Panc1 (cell line): ENCODE measurements around the gene RRAS2.

Source experiments
- CTCF ChIP-seq: fragments of 450-650 bp; IDR thresholded peaks from 2 replicates; pipeline ENCODE4 v1.5.1; 2017; ENCODE audit warnings: mild to moderate bottlenecking
- POLR2AphosphoS5 ChIP-seq: IDR thresholded peaks from 2 replicates; pipeline ENCODE4 v1.6.1; 2012; ENCODE audit warnings: mild to moderate bottlenecking, low read depth, low read length, moderate library complexity
- REST ChIP-seq, 2 experiments: IDR thresholded peaks; 2 replicates each; pipeline ENCODE4 v1.6.1; 2011 to 2012; ENCODE audit warnings: low read depth in 2 of 2, control low read depth in 1 of 2, low read length in 1 of 2, mild to moderate bottlenecking in 1 of 2, moderate library complexity in 1 of 2; ENCODE audit not compliant: insufficient read depth in 1 of 2
- SIN3A ChIP-seq: IDR thresholded peaks from 2 replicates; pipeline ENCODE4 v1.6.1; 2012; ENCODE audit warnings: low read depth, mild to moderate bottlenecking, low read length, moderate library complexity, borderline replicate concordance; ENCODE audit not compliant: insufficient read depth
- TCF7L2 ChIP-seq: IDR thresholded peaks from 2 replicates; pipeline ENCODE4 v1.6.1; 2011; ENCODE audit warnings: mild to moderate bottlenecking, low read depth, low read length, inconsistent platforms

DNA sequence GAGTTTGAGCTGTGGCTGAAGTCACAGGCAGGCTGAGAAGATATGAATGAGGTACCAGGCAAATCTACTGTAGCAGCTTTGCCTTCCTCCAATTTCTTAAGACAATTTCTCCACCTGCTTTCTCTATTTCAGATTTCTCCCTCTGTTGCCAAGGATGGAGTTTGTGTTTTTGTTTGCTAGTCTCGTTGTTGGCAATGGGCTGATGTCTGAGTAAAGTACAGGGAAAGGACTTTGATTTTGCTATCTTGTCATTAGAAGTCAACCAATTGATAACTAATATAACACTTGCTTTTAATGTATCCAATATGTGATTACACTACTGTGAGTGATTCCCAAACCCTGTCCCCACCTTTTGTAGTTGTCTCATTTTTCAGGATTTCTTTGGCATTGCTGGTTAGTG lies 40.1 kb upstream of the RRAS2 start:
- TF ChIP-seq POLR2AphosphoS5 (no peak), CTCF (no peak), REST (IDR thresholded peaks at IDR 0.05; ENCODE audit: insufficient read depth in 1 of 2, low read depth in 2 of 2, low read length in 1 of 2) (no peak), TCF7L2 (no peak), SIN3A (no peak)
